ENCODE results near the gene LRRC45. TPM values are rescaled to one million over a fixed set of nuclear protein-coding genes. Genes with fewer than 3 reads are reported as not detected.

Gene LRRC45
- total RNA-seq, 1 experiment from 2014 or later: 40.1 TPM

GRCh38 chr17:82028246-82028645 lies 5.1 kb downstream of the LRRC45 start:
- ATAC-seq (no peak), DNase-seq (ENCODE audit: low read depth, low spot score) (no peak)
- Histone ChIP-seq H3K4me2 (ENCODE audit: low read length) (no peak overlapping the region), H4K20me1 (ENCODE audit: insufficient read depth) (no peaks in the 10 kb centered on the region), H3K9me3 (ENCODE audit: control insufficient read depth in 1 of 2, insufficient read depth in 1 of 2, low read depth in 1 of 2, low read length in 2 of 2) (no peaks in the 10 kb centered on the region), H3K9me2 (ENCODE audit: insufficient read depth) (no peaks in the 10 kb centered on the region), H2AFZ (ENCODE audit: low read depth, low read length, poor library complexity, severe bottlenecking) (no peak overlapping the region), H3K4me3 (replicated peaks in 1 of 2; ENCODE audit: low read depth in 1 of 2, low read length in 2 of 2) (no peak overlapping the region), H3K27ac (ENCODE audit: low read depth, low read length) (no peak overlapping the region; the same call in 1 of the 2 replicates), H3K36me3 (ENCODE audit: control insufficient read depth in 1 of 2, insufficient read depth in 2 of 2, low read length in 2 of 2) (no peaks in the 10 kb centered on the region; a peak in 1 of 4 replicates), H3K4me1 (ENCODE audit: control insufficient read depth in 1 of 2, insufficient read depth in 2 of 2, low read length in 2 of 2) (peaks cover 16 to 40% of the 10 kb centered on the region in 2 experiments; a peak in 3 of 4 replicates), H3K27me3 (ENCODE audit: insufficient read depth, low read length) (no peaks in the 10 kb centered on the region), H3K79me2 (ENCODE audit: insufficient read depth, low read length) (peaks cover 22% of the 10 kb centered on the region; the same call in 1 of the 2 replicates), H3K9ac (ENCODE audit: low read length) (no peak overlapping the region)
- no TSS peak for BruUV-seq (replicated peaks)
- ChIA-PET CTCF (no interaction called here), RAD21 (ENCODE audit: low non-redundant PET in 1 of 2, low total read pairs in 2 of 2, uncharacterized antibody in 2 of 2, unreplicated experiment in 2 of 2) (interaction anchor here in 1 of 2 experiments (1.2 kb wide), 1 partner anchor 73 kb away, joined by 3 read pairs; no protein-coding TSS in a partner anchor), POLR2A (interaction anchor here (1.8 kb wide), 1 partner anchor 9 kb away, joined by 4 read pairs; the partner anchor contains the start of gene DCXR)
- TF ChIP-seq POLR2AphosphoS5 (IDR thresholded peaks at IDR 0.05; ENCODE audit: low read depth, low read length) (no peak), SP1 (IDR thresholded peaks at IDR 0.05; ENCODE audit: low read depth) (no peak), CEBPB (IDR thresholded peaks at IDR 0.05; ENCODE audit: low read depth) (no peak), EZH2 (IDR thresholded peaks at IDR 0.05) (no peak), ZNF274 (IDR thresholded peaks at IDR 0.05; ENCODE audit: low read depth, low read length) (no peak), YY1 (IDR thresholded peaks at IDR 0.05; ENCODE audit: extremely low read depth, insufficient replicate concordance, low read depth, low read length) (no peak), ZBTB33 (IDR thresholded peaks at IDR 0.05; ENCODE audit: extremely low read depth, insufficient replicate concordance, low read length) (no peak)
- TF ChIP-seq, protein P1, sequence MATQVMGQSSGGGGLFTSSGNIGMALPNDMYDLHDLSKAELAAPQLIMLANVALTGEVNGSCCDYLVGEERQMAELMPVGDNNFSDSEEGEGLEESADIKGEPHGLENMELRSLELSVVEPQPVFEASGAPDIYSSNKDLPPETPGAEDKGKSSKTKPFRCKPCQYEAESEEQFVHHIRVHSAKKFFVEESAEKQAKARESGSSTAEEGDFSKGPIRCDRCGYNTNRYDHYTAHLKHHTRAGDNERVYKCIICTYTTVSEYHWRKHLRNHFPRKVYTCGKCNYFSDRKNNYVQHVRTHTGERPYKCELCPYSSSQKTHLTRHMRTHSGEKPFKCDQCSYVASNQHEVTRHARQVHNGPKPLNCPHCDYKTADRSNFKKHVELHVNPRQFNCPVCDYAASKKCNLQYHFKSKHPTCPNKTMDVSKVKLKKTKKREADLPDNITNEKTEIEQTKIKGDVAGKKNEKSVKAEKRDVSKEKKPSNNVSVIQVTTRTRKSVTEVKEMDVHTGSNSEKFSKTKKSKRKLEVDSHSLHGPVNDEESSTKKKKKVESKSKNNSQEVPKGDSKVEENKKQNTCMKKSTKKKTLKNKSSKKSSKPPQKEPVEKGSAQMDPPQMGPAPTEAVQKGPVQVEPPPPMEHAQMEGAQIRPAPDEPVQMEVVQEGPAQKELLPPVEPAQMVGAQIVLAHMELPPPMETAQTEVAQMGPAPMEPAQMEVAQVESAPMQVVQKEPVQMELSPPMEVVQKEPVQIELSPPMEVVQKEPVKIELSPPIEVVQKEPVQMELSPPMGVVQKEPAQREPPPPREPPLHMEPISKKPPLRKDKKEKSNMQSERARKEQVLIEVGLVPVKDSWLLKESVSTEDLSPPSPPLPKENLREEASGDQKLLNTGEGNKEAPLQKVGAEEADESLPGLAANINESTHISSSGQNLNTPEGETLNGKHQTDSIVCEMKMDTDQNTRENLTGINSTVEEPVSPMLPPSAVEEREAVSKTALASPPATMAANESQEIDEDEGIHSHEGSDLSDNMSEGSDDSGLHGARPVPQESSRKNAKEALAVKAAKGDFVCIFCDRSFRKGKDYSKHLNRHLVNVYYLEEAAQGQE (IDR thresholded peaks at IDR 0.05; ENCODE audit: low read depth): no peak
- intact Hi-C loops (cut with micrococcal nuclease): no loop called here
